ENCODE measurements around the gene MYBBP1A. TPM values are rescaled to one million over a fixed set of nuclear protein-coding genes. Genes with fewer than 3 reads are reported as not detected.

The MYBBP1A gene
- total and polyA plus RNA-seq, 2 of the 13 experiments (the other 11 are each of a cell fraction or from before 2014, with no cell fraction given), result 18.6 to 54.8 TPM

GRCh38 chr17:4594406-4594805 lies 39.2 kb upstream of the MYBBP1A start:
- ChIA-PET CTCF (ENCODE audit: low intra/inter-chr PET ratio, low total read pairs) (no interaction called here), POLR2A (no interaction called here)
- no peaks in the 10 kb centered on the region for H4K20me1 ChIP-seq (ENCODE audit: insufficient read depth, low read length)
- no peaks in the 10 kb centered on the region for H3K9me3 ChIP-seq (ENCODE audit: low read length)
- intact Hi-C loops (cut with micrococcal nuclease; ENCODE audit: unreplicated experiment) (no loop called here), in situ Hi-C loops (cut with HindIII; ENCODE audit: extremely low pct_ligation_motif_present, low pct_unique_long_range_greater_than_20kb) (no loop called here)
- ATAC-seq, result no peak
- FAIRE-seq, result no peak
- no peak overlapping the region for H3K27ac ChIP-seq (ENCODE audit: extremely low read length, insufficient read depth, low read length)
- no peak overlapping the region for H3K4me2 ChIP-seq (ENCODE audit: low read depth, low read length)
- H3K4me3 ChIP-seq (replicated peaks in 1 of 3; ENCODE audit: insufficient read depth in 1 of 3, low read depth in 2 of 3, low read length in 3 of 3), result no peak overlapping the region
- WGBS (ENCODE audit: low lambda C conversion rate), result 78% methylated on average over 7 of the region's 7 CpGs
- no TSS peak for BruUV-seq (replicated peaks)
- no peak for DNase-seq (ENCODE audit: low spot score)
- peaks cover 15% of the 10 kb centered on the region for H3K4me1 ChIP-seq (ENCODE audit: insufficient read depth, low read length)
- no peak overlapping the region for H3K9ac ChIP-seq (ENCODE audit: insufficient read depth, low read depth, low read length)
- no peak overlapping the region for H2AFZ ChIP-seq (ENCODE audit: low read length)
- H3K27me3 ChIP-seq (ENCODE audit: control insufficient read depth in 1 of 2, insufficient read depth in 2 of 2, low read length in 2 of 2), result peaks cover 0 to 2% of the 10 kb centered on the region in 2 experiments; a peak in 1 of 5 replicates
- H3K36me3 ChIP-seq (replicated peaks in 1 of 2; ENCODE audit: control insufficient read depth in 1 of 2, insufficient read depth in 2 of 2, low read length in 2 of 2), result no peaks in the 10 kb centered on the region
- H3K79me2 ChIP-seq (ENCODE audit: insufficient read depth, low read length), result no peaks in the 10 kb centered on the region
- TF ChIP-seq ZNF713 (CRISPR knock-in tag; IDR thresholded peaks at IDR 0.05) (no peak), SRSF9 (IDR thresholded peaks at IDR 0.05; ENCODE audit: borderline replicate concordance, insufficient read depth, low read depth, low read length, poor library complexity, severe bottlenecking) (no peak), RARA (CRISPR knock-in tag; IDR thresholded peaks at IDR 0.05) (no peak), ZBTB46 (CRISPR knock-in tag; IDR thresholded peaks at IDR 0.05; ENCODE audit: borderline replicate concordance) (no peak), CEBPG (CRISPR knock-in tag; IDR thresholded peaks at IDR 0.05) (no peak), REXO4 (CRISPR knock-in tag; IDR thresholded peaks at IDR 0.05; ENCODE audit: borderline replicate concordance) (no peak), ZNF124 (CRISPR knock-in tag; IDR thresholded peaks at IDR 0.05) (no peak), HOXA7 (CRISPR knock-in tag; IDR thresholded peaks at IDR 0.05) (no peak), BCL3 (CRISPR knock-in tag; IDR thresholded peaks at IDR 0.05) (no peak), HNRNPK (IDR thresholded peaks at IDR 0.05; ENCODE audit: low read depth, low read length, poor library complexity, severe bottlenecking) (no peak), ZNF383 (CRISPR knock-in tag; IDR thresholded peaks at IDR 0.05; ENCODE audit: borderline replicate concordance) (no peak), ZNF224 (CRISPR knock-in tag; IDR thresholded peaks at IDR 0.05) (no peak), AFF4 (CRISPR knock-in tag; IDR thresholded peaks at IDR 0.05) (no peak), IKZF4 (CRISPR knock-in tag; IDR thresholded peaks at IDR 0.05; ENCODE audit: borderline replicate concordance, low read depth, not compliant biosample characterization) (no peak), ZNF777 (CRISPR knock-in tag; IDR thresholded peaks at IDR 0.05) (no peak)
- TF ChIP-seq, protein P1, sequence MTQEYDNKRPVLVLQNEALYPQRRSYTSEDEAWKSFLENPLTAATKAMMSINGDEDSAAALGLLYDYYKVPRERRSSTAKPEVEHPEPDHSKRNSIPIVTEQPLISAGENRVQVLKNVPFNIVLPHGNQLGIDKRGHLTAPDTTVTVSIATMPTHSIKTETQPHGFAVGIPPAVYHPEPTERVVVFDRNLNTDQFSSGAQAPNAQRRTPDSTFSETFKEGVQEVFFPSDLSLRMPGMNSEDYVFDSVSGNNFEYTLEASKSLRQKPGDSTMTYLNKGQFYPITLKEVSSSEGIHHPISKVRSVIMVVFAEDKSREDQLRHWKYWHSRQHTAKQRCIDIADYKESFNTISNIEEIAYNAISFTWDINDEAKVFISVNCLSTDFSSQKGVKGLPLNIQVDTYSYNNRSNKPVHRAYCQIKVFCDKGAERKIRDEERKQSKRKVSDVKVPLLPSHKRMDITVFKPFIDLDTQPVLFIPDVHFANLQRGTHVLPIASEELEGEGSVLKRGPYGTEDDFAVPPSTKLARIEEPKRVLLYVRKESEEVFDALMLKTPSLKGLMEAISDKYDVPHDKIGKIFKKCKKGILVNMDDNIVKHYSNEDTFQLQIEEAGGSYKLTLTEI (CRISPR knock-in tag; conservative IDR thresholded peaks at IDR 0.05), result no peak
